ENCODE results near the gene ADNP. TPM values are rescaled to one million over a fixed set of nuclear protein-coding genes. Genes with fewer than 3 reads are reported as not detected.

The ADNP gene
- total RNA-seq, 1 donor from 2014 or later, result 139 TPM

DNA sequence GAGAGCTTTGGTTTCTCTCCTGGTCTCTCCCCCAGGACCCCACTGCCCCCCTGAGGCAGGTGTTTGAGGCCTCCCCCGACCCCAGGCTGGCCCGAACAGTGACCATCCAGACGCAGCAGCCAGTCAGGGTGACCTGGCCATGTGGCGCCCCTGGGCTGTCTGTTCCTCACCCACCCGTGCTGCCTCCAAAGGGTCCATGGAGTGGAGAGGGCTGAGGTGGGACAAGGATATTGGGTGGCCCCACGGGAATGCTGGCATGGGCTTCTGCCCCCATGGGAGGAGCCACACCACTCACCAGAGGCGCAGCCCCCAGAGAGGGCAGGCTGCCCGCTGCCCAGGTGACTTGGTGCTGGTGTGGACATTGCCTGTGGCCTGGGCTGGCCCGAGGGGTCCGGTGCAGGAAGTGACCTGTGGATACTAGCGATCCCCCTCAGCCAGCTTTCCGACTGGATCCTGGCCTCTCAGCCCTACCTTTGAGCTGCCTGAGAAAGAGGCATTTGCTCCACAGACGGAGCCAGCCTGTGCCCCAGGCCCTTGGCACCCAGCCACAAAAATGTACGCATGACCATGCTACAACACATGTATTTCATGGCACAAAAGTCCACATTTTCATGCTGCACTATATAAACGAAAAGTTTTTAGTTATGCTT lies 85.5 kb downstream of the ADNP start:
- no peaks in the 10 kb centered on the region for H3K4me1 Mint-ChIP-seq (ENCODE audit: low read depth, unreplicated experiment)
- TF ChIP-seq, protein P1, sequence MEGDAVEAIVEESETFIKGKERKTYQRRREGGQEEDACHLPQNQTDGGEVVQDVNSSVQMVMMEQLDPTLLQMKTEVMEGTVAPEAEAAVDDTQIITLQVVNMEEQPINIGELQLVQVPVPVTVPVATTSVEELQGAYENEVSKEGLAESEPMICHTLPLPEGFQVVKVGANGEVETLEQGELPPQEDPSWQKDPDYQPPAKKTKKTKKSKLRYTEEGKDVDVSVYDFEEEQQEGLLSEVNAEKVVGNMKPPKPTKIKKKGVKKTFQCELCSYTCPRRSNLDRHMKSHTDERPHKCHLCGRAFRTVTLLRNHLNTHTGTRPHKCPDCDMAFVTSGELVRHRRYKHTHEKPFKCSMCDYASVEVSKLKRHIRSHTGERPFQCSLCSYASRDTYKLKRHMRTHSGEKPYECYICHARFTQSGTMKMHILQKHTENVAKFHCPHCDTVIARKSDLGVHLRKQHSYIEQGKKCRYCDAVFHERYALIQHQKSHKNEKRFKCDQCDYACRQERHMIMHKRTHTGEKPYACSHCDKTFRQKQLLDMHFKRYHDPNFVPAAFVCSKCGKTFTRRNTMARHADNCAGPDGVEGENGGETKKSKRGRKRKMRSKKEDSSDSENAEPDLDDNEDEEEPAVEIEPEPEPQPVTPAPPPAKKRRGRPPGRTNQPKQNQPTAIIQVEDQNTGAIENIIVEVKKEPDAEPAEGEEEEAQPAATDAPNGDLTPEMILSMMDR (IDR thresholded peaks at IDR 0.05; ENCODE audit: partially characterized antibody, unreplicated experiment), result no peak
- H3K36me3 Mint-ChIP-seq (ENCODE audit: unreplicated experiment), result no peaks in the 10 kb centered on the region
- H3K9me3 Mint-ChIP-seq (ENCODE audit: unreplicated experiment), result peaks cover 4% of the 10 kb centered on the region
- no peak overlapping the region for H3K4me3 Mint-ChIP-seq (ENCODE audit: unreplicated experiment)
- no peak for DNase-seq
- no peaks in the 10 kb centered on the region for H3K27me3 Mint-ChIP-seq (ENCODE audit: unreplicated experiment)
- no peak overlapping the region for H3K27ac Mint-ChIP-seq (ENCODE audit: unreplicated experiment)

GRCh38 chr20:50844430-50845100 lies 86.7 kb downstream of the ADNP start:
- DNase-seq, result no peak
- TF ChIP-seq, protein P1 (IDR thresholded peaks at IDR 0.05; ENCODE audit: partially characterized antibody, unreplicated experiment), result no peak
- H3K27ac Mint-ChIP-seq (ENCODE audit: unreplicated experiment), result no peak overlapping the region
- no peaks in the 10 kb centered on the region for H3K27me3 Mint-ChIP-seq (ENCODE audit: unreplicated experiment)
- H3K9me3 Mint-ChIP-seq (ENCODE audit: unreplicated experiment), result peaks cover 4% of the 10 kb centered on the region
- H3K4me3 Mint-ChIP-seq (ENCODE audit: unreplicated experiment), result no peak overlapping the region
- H3K4me1 Mint-ChIP-seq (ENCODE audit: low read depth, unreplicated experiment), result no peaks in the 10 kb centered on the region
- H3K36me3 Mint-ChIP-seq (ENCODE audit: unreplicated experiment), result no peaks in the 10 kb centered on the region

- H3K27ac Mint-ChIP-seq (ENCODE audit: unreplicated experiment), result no peak overlapping the region
- no peaks in the 10 kb centered on the region for H3K4me1 Mint-ChIP-seq (ENCODE audit: low read depth, unreplicated experiment)
- H3K27me3 Mint-ChIP-seq (ENCODE audit: unreplicated experiment), result peaks cover 1% of the 10 kb centered on the region
- peaks cover 1% of the 10 kb centered on the region for H3K9me3 Mint-ChIP-seq (ENCODE audit: unreplicated experiment)
- TF ChIP-seq, protein P1 (IDR thresholded peaks at IDR 0.05; ENCODE audit: partially characterized antibody, unreplicated experiment), result no peak
- H3K36me3 Mint-ChIP-seq (ENCODE audit: unreplicated experiment), result no peaks in the 10 kb centered on the region
- no peak for DNase-seq
- H3K4me3 Mint-ChIP-seq (ENCODE audit: unreplicated experiment), result no peak overlapping the region
These were observed 87.6 kb downstream of the ADNP start for GRCh38 chr20:50843331-50844276.

DNA sequence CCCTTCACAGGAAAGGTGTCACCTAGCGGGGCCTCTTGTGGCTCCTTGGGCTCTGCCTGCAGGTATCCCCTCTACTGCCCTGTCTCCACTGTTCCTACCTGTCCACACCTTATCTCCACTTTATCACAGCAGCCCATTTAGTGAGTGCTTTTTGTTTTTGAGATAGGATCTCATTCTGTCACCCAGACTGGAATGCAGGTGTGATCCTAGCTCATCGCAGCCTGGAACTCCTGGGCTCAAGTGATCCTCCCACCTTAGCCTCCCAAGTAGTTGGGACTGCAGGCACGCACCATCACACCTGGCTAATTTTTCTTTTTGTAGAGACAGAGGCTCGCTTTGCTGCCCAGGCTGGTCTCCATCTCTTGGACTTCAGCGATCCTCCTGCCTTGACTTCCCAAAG lies 88.4 kb downstream of the ADNP start:
- Mint-ChIP-seq H3K4me1 (ENCODE audit: low read depth, unreplicated experiment) (no peaks in the 10 kb centered on the region), H3K9me3 (ENCODE audit: unreplicated experiment) (peaks cover 1% of the 10 kb centered on the region), H3K27ac (ENCODE audit: unreplicated experiment) (no peak overlapping the region), H3K4me3 (ENCODE audit: unreplicated experiment) (no peak overlapping the region), H3K27me3 (ENCODE audit: unreplicated experiment) (peaks cover 2% of the 10 kb centered on the region), H3K36me3 (ENCODE audit: unreplicated experiment) (no peaks in the 10 kb centered on the region)
- no peak for DNase-seq
- TF ChIP-seq, protein P1 (IDR thresholded peaks at IDR 0.05; ENCODE audit: partially characterized antibody, unreplicated experiment), result no peak

Other genes starting within 250 kb of the ADNP start
- not detected for gene RIPOR3, start 239.9 kb downstream of the ADNP start, total RNA-seq (ENCODE audit: unreplicated experiment)
- gene PARD6B, start 199.9 kb downstream of the ADNP start, total RNA-seq (ENCODE audit: unreplicated experiment), result 4.0 TPM
- gene BCAS4, start 136.4 kb downstream of the ADNP start, total RNA-seq (ENCODE audit: unreplicated experiment), result 5.5 TPM
- gene DPM1, start 27.1 kb upstream of the ADNP start, total RNA-seq (ENCODE audit: unreplicated experiment), result 31.9 TPM
- gene MOCS3, start 27.4 kb upstream of the ADNP start, total RNA-seq (ENCODE audit: unreplicated experiment), result 4.1 TPM
- 3.6 TPM for gene KCNG1, start 91.7 kb upstream of the ADNP start, total RNA-seq (ENCODE audit: unreplicated experiment)